ENCODE results near the gene PCNX2.

PCNX2 gene

GRCh38 chr1:232969799-232970198 is 325.7 kb downstream of the PCNX2 start:
- Histone ChIP-seq H3K79me2 (ENCODE audit: insufficient read depth, low read length) (peaks cover 34% of the 10 kb centered on the region), H3K4me2 (ENCODE audit: low read depth, low read length, poor library complexity, severe bottlenecking) (peak overlapping the region; percentile 42), H3K4me1 (ENCODE audit: insufficient read depth, low read length, poor library complexity, severe bottlenecking) (peaks cover 51% of the 10 kb centered on the region), H3K36me3 (ENCODE audit: insufficient read depth, low read length) (peaks cover 61% of the 10 kb centered on the region), H3K4me3 (ENCODE audit: low read length, poor library complexity, severe bottlenecking) (no peak overlapping the region), H3K9ac (ENCODE audit: low read depth, low read length, poor library complexity, severe bottlenecking) (peak overlapping the region; percentile 47), H2AFZ (ENCODE audit: low read length) (no peak overlapping the region), H4K20me1 (ENCODE audit: insufficient read depth, low read length, poor library complexity, severe bottlenecking) (no peaks in the 10 kb centered on the region), H3K27me3 (ENCODE audit: insufficient read depth, low read length, poor library complexity, severe bottlenecking) (no peaks in the 10 kb centered on the region), H3K9me3 (ENCODE audit: insufficient read depth, low read depth, low read length) (peaks cover 22% of the 10 kb centered on the region), H3F3A (ENCODE audit: low read depth) (no peaks in the 10 kb centered on the region), H3K9me2 (replicated peaks; ENCODE audit: low read depth, low read length) (no peaks in the 10 kb centered on the region)
- TF ChIP-seq, protein P1, sequence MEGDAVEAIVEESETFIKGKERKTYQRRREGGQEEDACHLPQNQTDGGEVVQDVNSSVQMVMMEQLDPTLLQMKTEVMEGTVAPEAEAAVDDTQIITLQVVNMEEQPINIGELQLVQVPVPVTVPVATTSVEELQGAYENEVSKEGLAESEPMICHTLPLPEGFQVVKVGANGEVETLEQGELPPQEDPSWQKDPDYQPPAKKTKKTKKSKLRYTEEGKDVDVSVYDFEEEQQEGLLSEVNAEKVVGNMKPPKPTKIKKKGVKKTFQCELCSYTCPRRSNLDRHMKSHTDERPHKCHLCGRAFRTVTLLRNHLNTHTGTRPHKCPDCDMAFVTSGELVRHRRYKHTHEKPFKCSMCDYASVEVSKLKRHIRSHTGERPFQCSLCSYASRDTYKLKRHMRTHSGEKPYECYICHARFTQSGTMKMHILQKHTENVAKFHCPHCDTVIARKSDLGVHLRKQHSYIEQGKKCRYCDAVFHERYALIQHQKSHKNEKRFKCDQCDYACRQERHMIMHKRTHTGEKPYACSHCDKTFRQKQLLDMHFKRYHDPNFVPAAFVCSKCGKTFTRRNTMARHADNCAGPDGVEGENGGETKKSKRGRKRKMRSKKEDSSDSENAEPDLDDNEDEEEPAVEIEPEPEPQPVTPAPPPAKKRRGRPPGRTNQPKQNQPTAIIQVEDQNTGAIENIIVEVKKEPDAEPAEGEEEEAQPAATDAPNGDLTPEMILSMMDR (conservative IDR thresholded peaks at IDR 0.05; ENCODE audit: low read length), result no peak
- TF ChIP-seq EZH2phosphoT487 (IDR thresholded peaks at IDR 0.05; ENCODE audit: borderline replicate concordance), result no peak

GRCh38 chr1:232968965-232969364 is 326.6 kb downstream of the PCNX2 start:
- peaks cover 34% of the 10 kb centered on the region for H3K79me2 ChIP-seq (ENCODE audit: insufficient read depth, low read length)
- TF ChIP-seq, protein P1 (conservative IDR thresholded peaks at IDR 0.05; ENCODE audit: low read length), result no peak
- TF ChIP-seq EZH2phosphoT487 (IDR thresholded peaks at IDR 0.05; ENCODE audit: borderline replicate concordance), result no peak
- H3F3A ChIP-seq (ENCODE audit: low read depth), result no peaks in the 10 kb centered on the region
- peak overlapping the region; percentile 42 for H3K4me2 ChIP-seq (ENCODE audit: low read depth, low read length, poor library complexity, severe bottlenecking)
- peak overlapping the region; percentile 47 for H3K9ac ChIP-seq (ENCODE audit: low read depth, low read length, poor library complexity, severe bottlenecking)
- no peak overlapping the region for H2AFZ ChIP-seq (ENCODE audit: low read length)
- peak overlapping the region; percentile 16 for H3K4me3 ChIP-seq (ENCODE audit: low read length, poor library complexity, severe bottlenecking)
- no peaks in the 10 kb centered on the region for H3K9me2 ChIP-seq (replicated peaks; ENCODE audit: low read depth, low read length)
- H3K9me3 ChIP-seq (ENCODE audit: insufficient read depth, low read depth, low read length), result peaks cover 14% of the 10 kb centered on the region; the same call in 1 of the 2 replicates
- H3K4me1 ChIP-seq (ENCODE audit: insufficient read depth, low read length, poor library complexity, severe bottlenecking), result peaks cover 59% of the 10 kb centered on the region
- no peaks in the 10 kb centered on the region for H4K20me1 ChIP-seq (ENCODE audit: insufficient read depth, low read length, poor library complexity, severe bottlenecking)
- H3K36me3 ChIP-seq (ENCODE audit: insufficient read depth, low read length), result peaks cover 55% of the 10 kb centered on the region
- no peaks in the 10 kb centered on the region for H3K27me3 ChIP-seq (ENCODE audit: insufficient read depth, low read length, poor library complexity, severe bottlenecking)

DNA sequence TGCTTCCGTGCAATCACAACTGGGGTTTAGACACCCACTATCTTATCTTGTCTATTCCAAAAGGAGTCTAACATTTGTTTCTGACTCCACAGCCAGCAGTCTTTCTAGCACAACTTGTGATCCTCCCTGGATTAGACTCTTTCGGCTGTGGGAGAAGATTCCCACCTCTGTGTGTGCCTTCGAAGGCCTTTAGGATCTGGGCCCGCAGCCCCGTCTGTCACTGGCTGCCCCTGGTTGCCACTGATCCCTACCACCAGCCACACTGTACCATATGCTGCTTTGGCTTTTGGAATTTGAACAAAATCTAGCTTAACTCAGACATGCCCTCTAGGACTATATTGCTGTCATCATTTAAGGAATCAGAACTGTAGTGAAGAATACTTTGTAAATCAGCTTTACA is 327.1 kb downstream of the PCNX2 start:
- Histone ChIP-seq H3K79me2 (ENCODE audit: insufficient read depth, low read length) (peaks cover 34% of the 10 kb centered on the region), H3F3A (ENCODE audit: low read depth) (no peaks in the 10 kb centered on the region), H4K20me1 (ENCODE audit: insufficient read depth, low read length, poor library complexity, severe bottlenecking) (no peaks in the 10 kb centered on the region), H3K4me2 (ENCODE audit: low read depth, low read length, poor library complexity, severe bottlenecking) (peak overlapping the region; percentile 42), H3K4me1 (ENCODE audit: insufficient read depth, low read length, poor library complexity, severe bottlenecking) (peaks cover 64% of the 10 kb centered on the region), H2AFZ (ENCODE audit: low read length) (no peak overlapping the region), H3K36me3 (ENCODE audit: insufficient read depth, low read length) (peaks cover 53% of the 10 kb centered on the region), H3K4me3 (ENCODE audit: low read length, poor library complexity, severe bottlenecking) (no peak overlapping the region), H3K9me2 (replicated peaks; ENCODE audit: low read depth, low read length) (no peaks in the 10 kb centered on the region), H3K9me3 (ENCODE audit: insufficient read depth, low read depth, low read length) (peaks cover 8% of the 10 kb centered on the region; the same call in 1 of the 2 replicates), H3K27me3 (ENCODE audit: insufficient read depth, low read length, poor library complexity, severe bottlenecking) (no peaks in the 10 kb centered on the region), H3K9ac (ENCODE audit: low read depth, low read length, poor library complexity, severe bottlenecking) (peak overlapping the region; percentile 45)
- no peak for TF ChIP-seq EZH2phosphoT487 (IDR thresholded peaks at IDR 0.05; ENCODE audit: borderline replicate concordance)
- TF ChIP-seq, protein P1 (conservative IDR thresholded peaks at IDR 0.05; ENCODE audit: low read length), result no peak

Data from Loucy (cell line).